GM21447 (cell line): Measurements from ENCODE around the gene ST7.

ENCODE experiments used
- ATAC-seq: cut with Tn5 transposase; IDR thresholded peaks from one replicate; pipeline ENCODE4 v1.9.1; 2021; ENCODE audit not compliant: unreplicated experiment

Gene ST7

DNA sequence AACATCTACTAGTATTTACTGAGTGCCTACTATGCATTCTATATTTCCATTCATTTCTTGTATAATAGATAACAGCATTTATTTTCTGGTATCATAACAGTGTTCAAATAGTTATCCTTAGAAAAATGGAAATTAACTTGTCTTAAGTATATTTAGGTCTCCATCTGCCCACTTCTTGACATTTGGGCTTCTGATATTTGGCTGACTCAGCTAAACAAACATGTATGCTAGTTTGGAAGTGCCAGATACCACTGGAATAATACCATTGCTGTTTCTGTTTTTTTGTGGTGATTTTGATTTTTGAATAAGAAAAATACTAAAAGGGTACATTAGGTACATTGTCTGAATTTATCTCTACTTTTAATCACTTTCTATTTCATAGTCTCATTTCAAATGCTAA is 169.2 kb downstream of the ST7 start:
- no peak for ATAC-seq

DNA sequence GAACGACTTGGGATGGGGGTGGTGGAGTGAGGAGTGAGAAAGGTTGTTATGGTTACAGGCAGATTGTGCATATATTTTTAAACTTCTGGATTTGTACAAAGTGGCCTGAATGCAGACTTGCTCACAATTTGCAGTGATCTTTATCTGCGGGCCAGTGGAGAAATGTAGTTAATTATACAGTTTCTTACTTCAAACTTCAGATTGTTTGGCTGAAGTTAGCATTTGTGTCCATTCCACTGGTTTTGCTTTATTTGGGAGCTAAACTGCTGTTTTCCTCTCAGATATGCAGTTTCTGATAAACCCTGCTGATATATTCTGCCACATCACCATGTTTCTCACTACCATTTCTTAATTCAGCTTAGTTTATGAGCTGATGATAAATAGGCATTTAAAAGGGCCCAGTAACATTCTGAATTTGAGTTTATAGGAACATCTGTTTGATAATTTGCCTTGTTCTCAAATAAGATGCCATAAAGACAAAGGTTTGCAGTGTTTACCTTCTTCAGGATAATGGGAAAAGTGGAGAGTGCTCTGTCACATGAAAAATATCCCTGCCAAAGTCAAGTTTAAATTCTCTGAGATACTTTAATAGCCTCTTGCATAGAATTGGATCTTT is 170.1 kb downstream of the ST7 start:
- ATAC-seq: no peak

DNA sequence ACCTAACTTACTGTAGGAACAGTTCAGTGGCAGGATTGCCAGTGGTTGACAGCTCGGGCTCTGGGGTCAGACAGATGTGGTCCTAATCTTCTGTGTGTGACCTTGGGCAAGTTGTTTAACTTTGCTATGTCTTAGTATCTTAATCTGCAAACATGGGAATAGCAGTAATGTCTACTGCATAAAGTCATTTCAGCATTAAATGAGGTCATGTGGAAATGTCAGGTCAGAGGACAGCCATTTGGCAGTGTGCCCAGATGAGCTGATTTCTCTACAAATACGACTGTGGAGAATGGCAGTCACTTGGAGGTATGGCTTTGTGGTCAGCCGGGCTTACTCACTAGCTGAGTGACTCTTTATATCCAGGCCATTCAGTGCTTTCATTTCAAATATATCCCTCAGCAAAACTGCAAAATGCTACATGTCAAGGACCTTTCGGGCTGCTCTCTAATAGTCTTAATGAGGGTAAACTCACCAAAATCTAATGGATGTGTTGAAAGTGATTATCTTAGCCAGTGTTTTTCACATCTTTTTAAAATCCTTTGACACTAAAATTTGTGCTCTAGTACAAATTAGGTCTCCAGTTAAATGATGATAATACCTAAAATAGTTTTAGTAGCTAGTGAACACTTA is 171.4 kb downstream of the ST7 start:
- peak; percentile 77 for ATAC-seq

DNA sequence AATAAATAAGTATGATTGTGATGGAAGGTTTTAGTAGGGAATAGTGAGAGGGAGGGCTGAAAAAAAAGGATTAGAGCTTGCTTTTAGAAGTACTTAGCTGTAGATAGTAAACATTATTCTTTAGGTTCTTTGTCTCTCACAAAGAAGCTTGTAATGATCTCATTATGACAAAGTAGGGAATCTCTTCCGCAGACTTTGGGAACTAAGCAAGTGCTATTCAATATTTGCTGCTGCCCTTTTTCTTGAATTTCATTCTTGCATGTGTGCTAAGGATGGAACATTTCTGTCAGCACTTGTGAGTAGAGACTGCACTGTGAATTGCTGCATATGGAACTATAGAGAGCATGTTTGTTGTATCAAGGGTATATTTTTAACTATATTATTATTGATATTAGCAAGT is 173.4 kb downstream of the ST7 start:
- ATAC-seq: no peak

DNA sequence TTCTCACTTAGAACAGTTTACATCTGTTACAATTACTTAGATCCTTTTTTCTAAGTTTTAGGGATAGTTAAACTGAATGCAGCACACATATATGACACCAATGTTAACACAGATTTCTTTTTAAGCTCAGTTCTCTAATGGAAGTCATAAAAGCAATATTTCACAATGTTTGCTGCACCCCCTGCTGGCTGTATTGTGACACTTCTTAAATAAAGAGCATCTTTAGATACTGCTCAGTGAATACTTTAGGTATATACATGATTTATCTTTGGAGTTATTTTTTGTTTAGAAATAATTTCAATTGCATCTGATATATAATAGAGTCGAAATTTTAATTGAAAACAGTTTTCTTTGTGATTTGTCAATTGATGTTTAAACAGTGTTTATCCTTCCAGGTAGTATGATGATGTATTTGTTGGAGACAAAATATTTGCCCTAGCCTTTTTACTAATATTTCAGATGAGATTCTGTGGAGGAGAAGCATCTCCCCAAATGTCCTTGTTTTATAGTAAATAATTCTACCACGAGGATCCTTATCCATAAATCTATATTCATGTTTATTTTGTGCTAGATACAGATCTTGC is 174.4 kb downstream of the ST7 start:
- ATAC-seq: peak; percentile 67

DNA sequence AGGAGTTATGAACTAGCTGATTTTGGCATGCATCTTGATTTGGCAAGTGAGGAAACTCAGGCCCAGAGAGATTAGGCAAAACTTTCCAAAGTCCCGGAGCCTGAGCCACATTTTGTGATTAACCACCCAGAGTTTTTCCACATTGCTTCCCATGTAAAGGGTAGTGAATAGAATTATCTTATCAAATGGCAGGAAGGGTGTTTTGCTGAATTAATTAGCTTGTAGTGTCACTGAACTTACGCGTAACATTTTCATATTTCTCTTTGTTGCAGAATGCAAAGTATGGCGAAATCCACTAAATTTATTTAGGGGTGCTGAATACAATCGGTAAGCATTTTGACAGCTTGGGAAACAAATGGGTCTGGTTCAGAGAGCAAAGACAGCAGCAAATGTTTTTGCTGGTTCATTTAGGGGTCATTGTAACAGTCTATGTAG is 176.2 kb downstream of the ST7 start:
- no peak for ATAC-seq

DNA sequence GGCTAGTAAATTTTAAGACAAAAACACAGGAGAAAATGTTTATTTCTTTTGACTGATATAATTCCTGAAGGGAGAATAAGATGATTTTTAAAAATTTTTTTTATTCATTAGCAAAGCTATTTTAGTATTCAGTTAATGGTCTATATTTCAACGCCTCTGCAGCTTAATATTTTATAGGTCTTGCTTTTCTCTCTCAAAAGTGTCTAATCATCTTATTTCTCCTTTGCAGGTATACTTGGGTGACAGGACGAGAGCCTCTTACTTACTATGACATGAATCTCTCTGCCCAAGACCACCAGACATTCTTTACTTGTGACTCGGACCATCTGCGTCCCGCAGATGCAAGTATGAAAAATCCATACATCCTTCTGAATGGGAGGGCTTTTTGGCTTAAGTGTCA is 177.0 kb downstream of the ST7 start:
- ATAC-seq: no peak

DNA sequence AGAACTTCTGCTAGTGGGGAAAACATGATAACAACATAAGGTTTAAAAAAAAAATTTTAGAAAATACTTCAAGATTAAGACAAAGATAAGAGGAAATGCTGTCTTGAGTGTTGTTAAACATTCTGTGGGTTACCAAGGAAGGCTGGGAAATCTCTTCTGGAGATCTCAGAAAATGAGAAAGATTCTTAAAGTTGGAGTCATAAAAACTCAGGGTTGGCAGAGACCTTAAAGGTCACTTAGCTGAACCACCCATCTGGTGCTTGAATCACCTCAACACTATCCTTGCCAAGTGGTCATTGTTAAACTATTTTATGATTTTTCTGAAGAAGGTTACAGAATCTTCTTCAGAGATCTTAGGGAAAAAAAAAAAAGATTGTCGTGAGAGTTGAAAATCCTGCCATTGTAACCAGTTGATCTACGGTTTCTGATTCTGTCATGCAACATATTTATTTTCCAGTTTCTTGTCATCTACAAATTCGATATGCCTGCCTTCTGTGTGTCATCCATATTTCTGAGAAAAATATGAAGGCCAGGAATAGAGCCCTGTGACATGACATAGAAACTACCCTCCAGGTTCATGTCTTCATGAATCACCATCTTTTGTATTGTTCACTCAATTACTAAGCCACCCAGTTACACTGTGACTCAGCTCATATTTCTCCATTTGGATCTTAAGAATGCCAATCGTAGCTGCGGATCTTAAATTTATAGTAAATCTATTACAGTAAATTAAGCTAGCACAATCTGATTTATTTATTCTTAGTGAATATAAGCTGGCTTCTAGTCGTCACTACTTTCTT is 179.2 kb downstream of the ST7 start:
- no peak for ATAC-seq

DNA sequence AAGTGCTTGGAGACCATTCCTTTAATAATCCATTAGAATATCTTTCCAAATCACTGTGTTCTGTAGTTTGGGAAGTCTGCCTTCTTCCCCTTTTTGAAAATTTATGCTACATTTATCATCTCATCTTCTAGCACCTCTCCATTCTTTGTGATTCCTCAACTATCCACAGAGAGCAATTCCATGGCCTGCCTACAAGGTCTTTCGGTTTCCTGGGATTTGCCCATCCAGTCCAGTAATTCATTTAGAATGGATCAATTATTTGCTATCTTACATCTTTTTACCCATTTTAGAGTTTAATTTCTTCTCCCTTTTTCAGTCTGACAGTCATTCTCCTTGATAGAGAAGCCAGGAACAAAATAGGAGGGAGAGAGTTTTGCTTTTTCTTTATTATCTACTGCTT is 179.8 kb downstream of the ST7 start:
- no peak for ATAC-seq

DNA sequence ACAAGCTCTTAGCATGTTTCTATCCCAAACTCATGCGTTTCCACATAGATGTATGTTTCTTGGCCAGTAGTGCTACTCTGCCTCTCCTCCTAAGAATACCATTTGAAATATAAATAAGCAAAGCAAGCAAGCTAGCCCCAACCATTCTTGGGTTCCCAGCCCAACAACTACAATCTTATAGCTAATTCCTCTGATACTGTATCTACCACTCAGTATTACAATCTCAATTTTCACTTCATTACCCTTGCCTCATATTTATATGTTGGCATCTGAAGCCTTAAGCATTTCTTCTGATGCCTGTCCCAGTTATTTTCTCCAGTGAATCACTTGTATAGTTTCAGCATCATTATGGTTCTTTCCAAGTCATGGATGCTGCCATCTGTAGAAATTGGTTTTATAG is 181.1 kb downstream of the ST7 start:
- no peak for ATAC-seq

DNA sequence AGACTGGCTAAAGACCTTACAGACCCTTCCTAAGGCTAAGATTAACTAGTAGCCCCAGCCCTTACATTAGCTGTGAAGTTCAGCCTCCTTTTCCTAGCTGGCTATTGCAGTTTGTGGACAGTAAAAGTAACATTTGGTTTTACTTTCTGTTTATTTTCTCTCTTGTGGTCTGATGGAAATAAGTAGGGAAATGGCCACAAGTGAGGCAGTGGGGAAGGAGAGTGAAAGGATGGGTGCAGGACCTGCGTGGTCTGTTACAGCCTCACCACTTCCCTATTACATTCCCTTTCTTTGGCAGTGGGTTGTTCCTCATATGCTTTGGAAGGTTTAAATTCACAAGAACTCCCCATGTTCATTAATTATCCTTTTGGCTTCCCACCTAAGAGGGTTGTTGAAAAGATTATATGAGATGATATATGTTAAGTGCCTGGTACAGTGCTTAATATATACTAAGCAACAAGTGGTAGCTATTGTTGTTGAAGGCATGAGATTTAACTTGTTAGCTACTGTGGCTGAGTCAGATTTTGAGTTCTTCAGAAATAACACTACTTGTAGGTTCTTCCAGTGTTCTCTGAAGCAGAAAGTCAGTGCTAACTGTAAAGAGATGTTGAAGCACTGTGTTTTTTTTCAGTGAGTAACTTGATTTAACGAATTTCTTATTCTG is 181.7 kb downstream of the ST7 start:
- peak; percentile 74 for ATAC-seq

DNA sequence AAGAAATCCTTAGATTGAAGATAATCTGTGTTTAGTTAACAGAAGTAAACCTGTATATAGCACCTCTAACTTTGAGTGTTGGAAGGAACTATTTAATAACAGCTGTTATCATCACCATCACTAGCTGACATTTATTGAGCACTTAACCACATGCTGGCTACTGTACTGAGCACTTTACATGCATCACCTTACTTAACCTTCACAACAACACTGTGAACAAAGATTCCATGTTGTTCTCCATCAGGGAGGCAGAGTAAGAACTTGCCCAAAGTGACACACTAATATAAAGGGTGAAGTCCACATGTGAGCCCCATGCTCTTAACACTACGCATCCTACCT is 182.2 kb downstream of the ST7 start:
- ATAC-seq: no peak

DNA sequence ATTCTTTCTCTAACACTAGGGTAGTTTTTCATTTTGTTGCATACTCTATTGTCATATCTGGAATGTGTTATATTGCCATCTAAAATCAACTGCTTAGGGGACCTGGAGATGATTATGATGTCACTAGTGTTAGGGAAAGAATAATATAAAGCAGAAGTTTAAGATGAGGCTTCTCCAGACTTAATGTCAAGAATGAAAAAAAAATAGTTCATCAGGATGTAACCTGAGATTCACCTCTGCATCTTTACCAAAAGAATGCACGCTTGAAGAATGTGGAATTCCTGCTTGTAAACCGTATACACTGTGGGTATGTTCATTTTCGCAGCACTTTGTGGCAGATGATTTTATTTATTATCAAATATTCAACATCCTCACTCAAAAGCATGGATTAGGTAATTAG is 184.6 kb downstream of the ST7 start:
- no peak for ATAC-seq

DNA sequence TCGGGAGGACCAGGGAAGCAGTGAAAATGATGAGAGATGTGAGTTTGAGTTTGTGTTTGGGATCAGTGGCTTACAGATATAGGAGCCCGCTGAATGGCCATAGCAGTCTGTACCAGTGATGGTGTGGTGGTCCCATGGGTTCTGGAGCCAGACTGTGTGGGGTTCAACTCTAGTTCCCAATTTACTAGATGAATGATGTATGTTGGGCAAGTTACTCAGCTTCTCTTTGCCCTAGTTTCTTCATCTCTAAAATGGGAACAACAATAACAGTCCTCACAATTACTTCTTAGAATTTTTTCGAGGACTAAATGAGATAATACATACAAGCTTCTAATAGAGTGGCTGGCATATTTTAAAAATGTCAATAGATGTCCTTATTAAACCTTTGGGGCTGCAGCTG is 185.2 kb downstream of the ST7 start:
- no peak for ATAC-seq

DNA sequence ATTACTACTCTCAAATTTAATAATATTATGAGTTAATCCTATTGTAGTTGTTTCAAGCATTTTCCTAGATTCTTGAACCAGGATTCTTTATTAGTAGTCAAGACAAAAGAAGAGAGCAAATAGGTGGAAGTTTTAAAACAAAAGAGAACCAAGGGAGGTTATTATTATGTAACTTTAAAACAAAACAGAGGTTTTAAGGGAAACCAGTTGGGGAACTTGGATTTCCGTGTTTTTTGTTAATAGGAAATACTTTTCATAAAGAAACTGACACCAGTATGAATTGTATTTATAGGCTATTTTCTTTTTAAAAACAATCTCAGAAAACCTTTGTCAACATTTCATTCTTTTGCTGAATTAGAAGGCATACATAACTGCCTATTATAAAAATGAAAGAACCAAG is 185.7 kb downstream of the ST7 start:
- no peak for ATAC-seq

DNA sequence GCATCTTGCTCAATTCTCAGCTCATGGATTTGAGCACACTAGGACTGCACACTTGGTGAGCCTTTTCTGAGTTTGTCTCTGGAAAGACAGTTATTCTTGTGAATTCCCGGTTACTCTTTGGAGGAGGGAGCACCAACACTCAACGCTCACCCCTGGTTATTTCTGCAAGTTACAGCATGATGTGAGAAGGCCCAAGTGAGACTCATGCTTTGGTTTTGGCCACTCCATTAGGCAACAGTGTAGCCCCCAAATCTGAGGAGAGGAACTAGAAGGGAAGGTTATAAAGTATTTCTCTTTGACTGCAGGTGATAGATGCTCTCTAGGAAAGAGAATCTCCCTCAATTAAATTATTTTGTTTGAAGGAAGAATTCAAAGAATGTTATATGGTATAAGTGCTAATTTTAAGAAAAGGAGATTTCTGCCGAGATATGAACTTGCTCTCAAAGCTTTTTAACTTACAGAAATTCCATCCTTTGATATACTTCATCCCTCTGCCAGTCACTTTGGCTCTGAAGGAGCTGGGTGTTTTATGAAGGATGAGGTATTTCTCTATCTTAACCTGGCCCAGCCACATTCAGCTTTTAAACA is 186.2 kb downstream of the ST7 start:
- no peak for ATAC-seq

DNA sequence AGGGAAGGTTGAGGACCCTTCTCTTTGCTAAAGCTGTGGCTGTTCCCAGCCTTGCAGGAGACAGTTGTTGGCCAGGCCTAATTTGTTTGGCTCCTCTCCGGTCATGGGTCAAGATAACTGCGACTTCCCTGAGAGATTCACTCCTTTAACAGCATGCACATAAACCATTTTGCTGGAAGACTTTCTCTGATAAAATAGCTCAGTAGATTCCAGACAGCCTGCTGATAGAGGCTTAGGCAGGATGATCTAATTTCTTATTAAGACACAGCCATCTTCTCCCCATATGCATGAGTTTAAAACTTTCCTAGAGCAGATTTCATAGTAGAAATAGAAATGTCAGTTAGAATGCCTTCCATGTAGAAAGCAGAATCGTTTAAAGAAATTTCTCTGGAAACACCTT is 187.6 kb downstream of the ST7 start:
- ATAC-seq: no peak

DNA sequence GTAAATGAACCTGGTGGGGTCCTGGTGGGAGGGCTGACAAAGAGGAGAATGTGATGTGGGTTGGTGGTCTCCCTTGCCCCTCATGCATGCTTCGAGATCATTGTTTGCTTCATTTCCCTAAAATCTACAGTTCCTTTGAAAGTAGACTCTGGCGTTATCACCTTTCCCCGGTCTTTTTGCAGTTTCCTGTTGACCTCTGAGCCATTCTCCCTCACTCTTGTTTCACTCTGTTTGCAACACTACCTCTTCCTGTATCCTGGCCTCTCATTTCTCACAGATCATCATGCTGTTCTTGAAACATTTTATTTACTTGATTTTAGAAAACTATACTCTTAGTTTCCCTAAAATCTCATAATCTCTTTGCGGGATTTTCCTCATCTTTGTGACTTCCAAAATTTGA is 189.8 kb downstream of the ST7 start:
- no peak for ATAC-seq

DNA sequence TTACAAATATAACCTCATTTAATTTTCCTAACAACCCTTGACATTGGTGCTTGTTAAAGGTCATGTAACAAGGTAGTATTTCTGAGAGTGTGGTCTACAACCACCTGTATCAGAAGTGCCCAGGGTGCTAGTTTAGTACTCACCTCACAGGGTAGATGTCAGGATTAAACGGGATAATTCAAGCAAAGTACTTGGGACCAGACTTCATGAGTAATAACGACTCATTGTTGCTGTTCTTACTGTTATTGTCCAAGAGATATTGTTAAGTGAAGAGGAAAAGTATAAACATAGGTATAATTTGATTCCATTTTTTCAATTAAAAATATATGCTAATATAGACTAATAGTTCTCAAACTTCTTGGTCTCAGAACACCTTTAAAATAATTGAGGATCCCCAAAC is 190.3 kb downstream of the ST7 start:
- ATAC-seq: no peak

DNA sequence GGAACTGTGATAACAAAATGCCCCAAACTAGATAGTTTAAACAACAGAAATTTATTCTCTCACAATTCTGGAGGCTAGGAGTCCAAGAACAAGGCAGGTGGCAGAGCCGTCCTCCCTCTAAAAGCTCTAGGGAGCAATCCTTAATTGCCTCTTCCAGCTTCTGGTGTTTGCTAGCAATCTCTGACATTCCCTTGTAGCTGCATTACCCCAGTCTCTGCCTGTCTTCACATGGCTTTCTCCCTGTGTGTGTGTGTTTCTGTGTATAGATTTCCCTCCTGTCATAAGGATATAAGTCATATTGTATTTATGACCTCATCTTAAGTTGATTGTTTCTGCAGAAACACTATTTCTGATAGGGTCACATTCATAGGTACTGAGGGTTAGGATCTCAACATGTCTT is 192.0 kb downstream of the ST7 start:
- ATAC-seq: no peak

DNA sequence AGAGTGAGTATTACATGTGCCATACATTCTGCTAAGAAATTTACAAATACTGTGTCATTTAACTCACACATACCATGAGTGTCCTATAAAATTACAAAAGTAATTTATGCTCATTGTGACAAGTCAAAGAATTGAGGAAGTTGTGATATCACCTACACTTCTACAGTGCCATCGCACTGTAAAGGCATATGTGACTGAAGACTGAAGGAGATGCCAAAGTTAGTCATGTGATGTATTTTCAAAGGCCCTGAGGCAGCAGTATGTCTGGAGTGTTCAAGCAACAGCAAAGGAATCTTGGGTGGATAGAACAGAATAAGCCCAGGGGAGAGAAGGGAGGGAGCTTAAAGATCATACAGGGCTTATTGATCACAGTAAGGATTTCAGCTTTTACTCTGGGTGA is 192.8 kb downstream of the ST7 start:
- no peak for ATAC-seq
